Stimulated activated CD4-positive, alpha-beta T cell treated with anti-CD3 and anti-CD28 coated beads, TNF-alpha, amount 100 ng/mL, for 1 hour (primary cell): ENCODE data around the gene ICA1L.
"Not testable (repeated sequence)": the region's sequence is repeated elsewhere in the genome, so short reads cannot be mapped to it uniquely, and the experiment has no call there.

Experiments
- DNase-seq, 3 donors: peaks; one replicate each; pipeline ENCODE4 v3.0.0-alpha.2; 2020; ENCODE audit warnings: low read depth in 3 of 3, low spot score in 1 of 3

ICA1L gene

GRCh38 chr2:202847693-202848524 is 23.7 kb downstream of the ICA1L start:
- no peak for DNase-seq

- DNase-seq, result no peak
Measured at GRCh38 chr2:202844656-202845055, 26.9 kb downstream of the ICA1L start.

GRCh38 chr2:202842690-202843089 is 28.9 kb downstream of the ICA1L start:
- no peak for DNase-seq

- no peak for DNase-seq
Measured at GRCh38 chr2:202841090-202841867, 30.3 kb downstream of the ICA1L start.

- DNase-seq, result peak in 1 of 3 donors; percentile 5
Measured at GRCh38 chr2:202831242-202832220, 40.0 kb downstream of the ICA1L start.

GRCh38 chr2:202824901-202825300 is 46.7 kb downstream of the ICA1L start:
- DNase-seq, result no peak

GRCh38 chr2:202822411-202822810 is 49.2 kb downstream of the ICA1L start:
- no peak for DNase-seq

GRCh38 chr2:202821206-202822160 is 50.1 kb downstream of the ICA1L start:
- no peak for DNase-seq

GRCh38 chr2:202818321-202818720 is 53.2 kb downstream of the ICA1L start:
- no peak for DNase-seq

- no peak for DNase-seq
Measured at GRCh38 chr2:202817771-202818170, 53.8 kb downstream of the ICA1L start.

GRCh38 chr2:202815548-202816360 is 55.8 kb downstream of the ICA1L start:
- DNase-seq, result no peak

GRCh38 chr2:202814226-202814625 is 57.3 kb downstream of the ICA1L start:
- no peak for DNase-seq

GRCh38 chr2:202813387-202813786 is 58.2 kb downstream of the ICA1L start:
- no peak for DNase-seq

- no peak for DNase-seq
Measured at GRCh38 chr2:202808754-202809153, 62.8 kb downstream of the ICA1L start.

- DNase-seq, result not testable (repeated sequence)
Measured at GRCh38 chr2:202807431-202808138, 64.0 kb downstream of the ICA1L start.

GRCh38 chr2:202805911-202806310 is 65.7 kb downstream of the ICA1L start:
- DNase-seq, result not testable (repeated sequence)

GRCh38 chr2:202797944-202798343 is 73.6 kb downstream of the ICA1L start:
- no peak for DNase-seq

GRCh38 chr2:202790676-202791075 is 80.9 kb downstream of the ICA1L start:
- DNase-seq, result no peak
